Measurements from ENCODE around the gene TAGAP. TPM values are rescaled to one million over a fixed set of nuclear protein-coding genes. Genes with fewer than 3 reads are reported as not detected.

Gene TAGAP
- total and polyA plus RNA-seq, 4 donors: 0.56 to 2.0 (median 1.1) TPM

- Histone ChIP-seq H3K36me3 (ENCODE audit: control insufficient read depth in 4 of 4, insufficient read depth in 3 of 4, low read depth in 1 of 4, low read length in 3 of 4) (no peaks in the 10 kb centered on the region), H3K4me3 (ENCODE audit: low read depth in 1 of 3, low read length in 3 of 3) (peak overlapping the region; percentile 74 to 94 (median 81)), H3K27ac (ENCODE audit: low read depth in 1 of 2, low read length in 2 of 2) (peak overlapping the region; percentile 89 to 93), H3K27me3 (ENCODE audit: control insufficient read depth in 4 of 4, insufficient read depth in 4 of 4, low read length in 3 of 4) (no peaks in the 10 kb centered on the region), H3K9ac (ENCODE audit: low read depth in 1 of 2, low read length in 2 of 2) (peak overlapping the region; percentile 16 to 48), H3K4me1 (ENCODE audit: control insufficient read depth in 4 of 4, insufficient read depth in 4 of 4, low read length in 3 of 4) (peaks cover 0 to 15% (median 9%) of the 10 kb centered on the region in 4 donors), H3K9me3 (ENCODE audit: control insufficient read depth in 4 of 4, low read length in 3 of 4) (no peaks in the 10 kb centered on the region)
- TF ChIP-seq NR2F2 (IDR thresholded peaks at IDR 0.05) (no peak), JUND (IDR thresholded peaks at IDR 0.05) (no peak), RXRA (IDR thresholded peaks at IDR 0.05) (no peak), ATF3 (IDR thresholded peaks at IDR 0.05) (no peak), GABPA (IDR thresholded peaks at IDR 0.05 in 1 of 2, conservative IDR thresholded peaks at IDR 0.05 in 1 of 2) (no peak), MAX (IDR thresholded peaks at IDR 0.05) (no peak)
- DNase-seq (ENCODE audit: low spot score): no peak
- WGBS: under 1% methylated on average over 24 of the region's 24 CpGs
These were observed 45.6 kb downstream of the TAGAP start for GRCh38 chr6:158999154-158999665.

- H3K9ac ChIP-seq (ENCODE audit: low read depth in 1 of 2, low read length in 2 of 2): no peak overlapping the region
These were observed 47.9 kb downstream of the TAGAP start for GRCh38 chr6:158996856-158997255.

More at GRCh38 chr6:158996856-158997255, 47.9 kb downstream of the TAGAP start:
- Histone ChIP-seq H3K36me3 (ENCODE audit: control insufficient read depth in 4 of 4, insufficient read depth in 3 of 4, low read depth in 1 of 4, low read length in 3 of 4) (peaks cover 0 to 2% (median under 1%) of the 10 kb centered on the region in 4 donors), H3K27me3 (ENCODE audit: control insufficient read depth in 4 of 4, insufficient read depth in 4 of 4, low read length in 3 of 4) (no peaks in the 10 kb centered on the region), H3K9me3 (ENCODE audit: control insufficient read depth in 4 of 4, low read length in 3 of 4) (no peaks in the 10 kb centered on the region), H3K4me3 (ENCODE audit: low read depth in 1 of 3, low read length in 3 of 3) (no peak overlapping the region), H3K27ac (ENCODE audit: low read depth in 1 of 2, low read length in 2 of 2) (no peak overlapping the region), H3K4me1 (ENCODE audit: control insufficient read depth in 4 of 4, insufficient read depth in 4 of 4, low read length in 3 of 4) (peaks cover 0 to 15% (median 9%) of the 10 kb centered on the region in 4 donors)
- 64% methylated on average over 2 of the region's 2 CpGs for WGBS
- no peak for DNase-seq (ENCODE audit: low spot score)
- TF ChIP-seq FOXA1 (IDR thresholded peaks at IDR 0.05) (no peak), JUND (IDR thresholded peaks at IDR 0.05) (no peak), MAX (IDR thresholded peaks at IDR 0.05) (no peak), NR2F2 (IDR thresholded peaks at IDR 0.05) (no peak), CTCF (IDR thresholded peaks at IDR 0.05; ENCODE audit: low read depth, low read length, missing input control) (no peak), ZBTB33 (IDR thresholded peaks at IDR 0.05) (no peak), HNF4G (IDR thresholded peaks at IDR 0.05) (no peak), EGR1 (IDR thresholded peaks at IDR 0.05; ENCODE audit: low read depth in 2 of 2) (no peak), GABPA (IDR thresholded peaks at IDR 0.05 in 1 of 2, conservative IDR thresholded peaks at IDR 0.05 in 1 of 2) (no peak)
